GM21619 (cell line): ENCODE data around the gene ITIH5.
"Not testable (repeated sequence)": the region's sequence is repeated elsewhere in the genome, so short reads cannot be mapped to it uniquely, and the experiment has no call there.

Experiments
- ATAC-seq: cut with Tn5 transposase; IDR thresholded peaks from one replicate; pipeline ENCODE4 v1.9.1; 2021; ENCODE audit not compliant: unreplicated experiment

ITIH5 gene

GRCh38 chr10:7689591-7689990, 22.8 kb upstream of the ITIH5 start:
- no peak for ATAC-seq

GRCh38 chr10:7687228-7687907, 20.6 kb upstream of the ITIH5 start:
- ATAC-seq, result peak; percentile 98

- no peak for ATAC-seq
Observed at GRCh38 chr10:7686351-7687171, 19.8 kb upstream of the ITIH5 start.

- ATAC-seq, result not testable (repeated sequence)
Observed at GRCh38 chr10:7680078-7680477, 13.3 kb upstream of the ITIH5 start.

GRCh38 chr10:7679256-7679655, 12.5 kb upstream of the ITIH5 start:
- no peak for ATAC-seq

- ATAC-seq, result no peak
Observed at GRCh38 chr10:7672341-7673134, 5.8 kb upstream of the ITIH5 start.

GRCh38 chr10:7670157-7670556, 3.4 kb upstream of the ITIH5 start:
- ATAC-seq, result no peak

- no peak for ATAC-seq
Observed at GRCh38 chr10:7667262-7668141, 736 bp upstream of the ITIH5 start.

- no peak for ATAC-seq
Observed at GRCh38 chr10:7665767-7666166, 999 bp downstream of the ITIH5 start.

GRCh38 chr10:7664707-7665106, 2.1 kb downstream of the ITIH5 start:
- ATAC-seq, result no peak

GRCh38 chr10:7662522-7662921, 4.2 kb downstream of the ITIH5 start:
- no peak for ATAC-seq

GRCh38 chr10:7659560-7659959, 7.2 kb downstream of the ITIH5 start:
- no peak for ATAC-seq

GRCh38 chr10:7657552-7657951, 9.2 kb downstream of the ITIH5 start:
- ATAC-seq, result no peak

GRCh38 chr10:7657079-7657478, 9.7 kb downstream of the ITIH5 start:
- not testable (repeated sequence) for ATAC-seq

GRCh38 chr10:7651853-7652470, 14.8 kb downstream of the ITIH5 start:
- no peak for ATAC-seq

GRCh38 chr10:7649673-7650300, 17.0 kb downstream of the ITIH5 start:
- ATAC-seq, result no peak

GRCh38 chr10:7647062-7647664, 19.6 kb downstream of the ITIH5 start:
- ATAC-seq, result no peak

GRCh38 chr10:7642491-7643011, 24.2 kb downstream of the ITIH5 start:
- no peak for ATAC-seq
